ENCODE measurements around the gene LUZP2. TPM values are rescaled to one million over a fixed set of nuclear protein-coding genes. Genes with fewer than 3 reads are reported as not detected.

The LUZP2 gene
- total and polyA plus RNA-seq, 2 donors (not counting 1 experiment from before 2014, with no cell fraction given): not detected

DNA sequence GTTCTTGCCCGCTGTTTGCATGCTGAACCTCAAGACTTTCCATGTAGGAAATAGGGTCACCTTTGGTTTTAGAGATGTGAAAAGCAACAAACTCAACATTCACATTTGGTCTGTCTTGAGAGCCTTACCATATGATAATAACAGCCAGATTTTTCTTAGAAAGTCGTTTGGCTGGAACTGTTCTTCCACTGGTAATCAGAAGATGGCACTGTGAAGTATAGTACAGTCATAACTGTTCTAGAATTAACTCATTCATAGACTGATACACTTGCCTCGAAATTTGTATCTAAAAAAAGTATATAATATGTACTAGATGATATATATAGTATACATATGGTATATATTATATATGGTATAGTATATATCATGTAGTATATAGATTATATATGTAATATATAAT is 12.3 kb downstream of the LUZP2 start:
- Mint-ChIP-seq H3K27me3 (no peaks in the 10 kb centered on the region), H3K27ac (no peak overlapping the region), H3K4me3 (no peak overlapping the region), H3K4me1 (no peaks in the 10 kb centered on the region), H3K9me3 (ENCODE audit: insufficient read depth) (no peaks in the 10 kb centered on the region)
- WGBS (ENCODE audit: insufficient coverage): no CpG with 5 or more reads among the region's 3 CpGs
- H3K4me2 ChIP-seq (replicated peaks; ENCODE audit: low read depth, low read length, poor library complexity, severe bottlenecking): no peak overlapping the region
- H3K27me3 ChIP-seq (replicated peaks in 1 of 4; ENCODE audit: control extremely low read depth in 1 of 4, control insufficient read depth in 3 of 4, insufficient read depth in 4 of 4, low read length in 3 of 4): no peaks in the 10 kb centered on the region
- intact Hi-C loops (cut with micrococcal nuclease): no loop called here
- TF ChIP-seq, protein P1, sequence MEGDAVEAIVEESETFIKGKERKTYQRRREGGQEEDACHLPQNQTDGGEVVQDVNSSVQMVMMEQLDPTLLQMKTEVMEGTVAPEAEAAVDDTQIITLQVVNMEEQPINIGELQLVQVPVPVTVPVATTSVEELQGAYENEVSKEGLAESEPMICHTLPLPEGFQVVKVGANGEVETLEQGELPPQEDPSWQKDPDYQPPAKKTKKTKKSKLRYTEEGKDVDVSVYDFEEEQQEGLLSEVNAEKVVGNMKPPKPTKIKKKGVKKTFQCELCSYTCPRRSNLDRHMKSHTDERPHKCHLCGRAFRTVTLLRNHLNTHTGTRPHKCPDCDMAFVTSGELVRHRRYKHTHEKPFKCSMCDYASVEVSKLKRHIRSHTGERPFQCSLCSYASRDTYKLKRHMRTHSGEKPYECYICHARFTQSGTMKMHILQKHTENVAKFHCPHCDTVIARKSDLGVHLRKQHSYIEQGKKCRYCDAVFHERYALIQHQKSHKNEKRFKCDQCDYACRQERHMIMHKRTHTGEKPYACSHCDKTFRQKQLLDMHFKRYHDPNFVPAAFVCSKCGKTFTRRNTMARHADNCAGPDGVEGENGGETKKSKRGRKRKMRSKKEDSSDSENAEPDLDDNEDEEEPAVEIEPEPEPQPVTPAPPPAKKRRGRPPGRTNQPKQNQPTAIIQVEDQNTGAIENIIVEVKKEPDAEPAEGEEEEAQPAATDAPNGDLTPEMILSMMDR (IDR thresholded peaks at IDR 0.05): no peak
- no peak for TF ChIP-seq EZH2 (IDR thresholded peaks at IDR 0.05; ENCODE audit: borderline replicate concordance, insufficient read depth, low read depth, low read length, poor library complexity, severe bottlenecking)
- no peak overlapping the region for H3K4me3 ChIP-seq (ENCODE audit: control extremely low read depth in 1 of 5, extremely low read depth in 1 of 5, insufficient read depth in 1 of 5, low read depth in 2 of 5, low read length in 4 of 5)
- ATAC-seq (ENCODE audit: low read depth) (no peak), DNase-seq (no peak)
- H3K4me1 ChIP-seq (ENCODE audit: control insufficient read depth in 2 of 2, insufficient read depth in 2 of 2, low read length in 2 of 2): no peaks in the 10 kb centered on the region
- no peaks in the 10 kb centered on the region for H4K20me1 ChIP-seq (ENCODE audit: control insufficient read depth, insufficient read depth, low read length, poor library complexity, severe bottlenecking)
- no peaks in the 10 kb centered on the region for H3K79me2 ChIP-seq (ENCODE audit: control insufficient read depth, insufficient read depth, low read length)
- no peak overlapping the region for H3K27ac ChIP-seq (ENCODE audit: low read length in 2 of 2)
- CTCF ChIA-PET: no interaction called here
- no peak overlapping the region for H2AFZ ChIP-seq (ENCODE audit: insufficient read depth, low read depth, low read length, poor library complexity, severe bottlenecking)
- H3K9me3 ChIP-seq (ENCODE audit: control extremely low read depth in 1 of 3, control insufficient read depth in 2 of 3, insufficient read depth in 1 of 3, low read length in 2 of 3): no peaks in the 10 kb centered on the region
- H3K9ac ChIP-seq (ENCODE audit: low read length): no peak overlapping the region
- H3K36me3 ChIP-seq (replicated peaks in 1 of 2; ENCODE audit: control extremely low read depth in 1 of 2, control insufficient read depth in 1 of 2, extremely low read depth in 1 of 2, insufficient read depth in 2 of 2, low read length in 1 of 2): no peaks in the 10 kb centered on the region
- POLR2A ChIA-PET: no interaction called here

DNA sequence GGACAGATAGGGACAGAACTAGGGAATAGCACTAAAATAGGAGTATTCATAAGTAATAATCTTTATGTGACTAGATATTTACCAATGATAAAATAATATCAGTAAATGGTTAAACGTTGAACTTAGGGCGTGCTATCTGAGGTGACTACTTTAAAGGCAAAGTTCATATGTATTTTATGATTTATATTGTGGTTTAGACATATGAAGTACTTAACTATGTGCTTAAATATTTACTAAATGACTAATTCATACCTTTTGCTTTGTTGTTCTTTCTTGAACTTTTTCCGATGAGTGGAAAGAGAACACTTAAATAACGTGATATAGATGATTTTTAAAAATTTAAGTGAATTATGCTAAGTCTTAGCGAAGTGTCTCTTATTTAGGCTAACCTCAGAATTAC is 14.7 kb downstream of the LUZP2 start:
- ATAC-seq (ENCODE audit: low read depth): no peak
- ChIA-PET CTCF (no interaction called here), POLR2A (no interaction called here)
- H3K4me1 Mint-ChIP-seq: no peaks in the 10 kb centered on the region
- H3K4me3 Mint-ChIP-seq: no peak overlapping the region
- no peak overlapping the region for H3K27ac Mint-ChIP-seq
- Histone ChIP-seq H3K4me2 (replicated peaks; ENCODE audit: low read depth, low read length, poor library complexity, severe bottlenecking) (no peak overlapping the region), H3K4me1 (ENCODE audit: control insufficient read depth in 2 of 2, insufficient read depth in 2 of 2, low read length in 2 of 2) (no peaks in the 10 kb centered on the region), H3K79me2 (ENCODE audit: control insufficient read depth, insufficient read depth, low read length) (no peaks in the 10 kb centered on the region), H3K9me3 (ENCODE audit: control extremely low read depth in 1 of 3, control insufficient read depth in 2 of 3, insufficient read depth in 1 of 3, low read length in 2 of 3) (no peaks in the 10 kb centered on the region), H3K27ac (ENCODE audit: low read length in 2 of 2) (no peak overlapping the region), H3K4me3 (ENCODE audit: control extremely low read depth in 1 of 5, extremely low read depth in 1 of 5, insufficient read depth in 1 of 5, low read depth in 2 of 5, low read length in 4 of 5) (no peak overlapping the region), H3K27me3 (replicated peaks in 1 of 4; ENCODE audit: control extremely low read depth in 1 of 4, control insufficient read depth in 3 of 4, insufficient read depth in 4 of 4, low read length in 3 of 4) (no peaks in the 10 kb centered on the region), H3K9ac (ENCODE audit: low read length) (no peak overlapping the region), H3K36me3 (replicated peaks in 1 of 2; ENCODE audit: control extremely low read depth in 1 of 2, control insufficient read depth in 1 of 2, extremely low read depth in 1 of 2, insufficient read depth in 2 of 2, low read length in 1 of 2) (no peaks in the 10 kb centered on the region), H2AFZ (ENCODE audit: insufficient read depth, low read depth, low read length, poor library complexity, severe bottlenecking) (no peak overlapping the region), H4K20me1 (ENCODE audit: control insufficient read depth, insufficient read depth, low read length, poor library complexity, severe bottlenecking) (no peaks in the 10 kb centered on the region)
- DNase-seq: no peak
- intact Hi-C loops (cut with micrococcal nuclease): no loop called here
- no peaks in the 10 kb centered on the region for H3K9me3 Mint-ChIP-seq (ENCODE audit: insufficient read depth)
- TF ChIP-seq EZH2 (IDR thresholded peaks at IDR 0.05; ENCODE audit: borderline replicate concordance, insufficient read depth, low read depth, low read length, poor library complexity, severe bottlenecking): no peak
- TF ChIP-seq, protein P1 (IDR thresholded peaks at IDR 0.05): no peak
- no CpG with 5 or more reads among the region's 5 CpGs for WGBS (ENCODE audit: insufficient coverage)
- no peaks in the 10 kb centered on the region for H3K27me3 Mint-ChIP-seq
